WTC11 (cell line): ENCODE data around the gene ZNF584. TPM values are rescaled to one million over a fixed set of nuclear protein-coding genes. Genes with fewer than 3 reads are reported as not detected.

Experiments used
- ATAC-seq: fragments of 200-7000 bp; cut with Tn5 transposase; 2 replicates; pipeline ENCODE4 v1.10.0; 2021; ENCODE audit warnings: mild to moderate bottlenecking, moderate library complexity
- CTCF ChIA-PET: fragments of 300-600 bp; sonication (Branson Sonifier 250); formaldehyde crosslinking; loops from one replicate; lab custom pipeline; 2021; ENCODE audit warnings: antibody characterized with exemption; lab: Charles Lee
- POLR2A ChIA-PET: fragments of 350-600 bp; sonication (Branson Sonifier 250); formaldehyde crosslinking; loops from one replicate; lab custom pipeline; 2021; ENCODE audit warnings: antibody characterized with exemption; lab: Charles Lee
- DNase-seq: peaks from one replicate; pipeline ENCODE4 v3.0.0; 2021; ENCODE audit warnings: low spot score
- H3K27ac Mint-ChIP-seq: 2 replicates; pipeline ENCODE4 v1.8.0; 2021; ENCODE audit warnings: mixed read lengths
- H3K27me3 Mint-ChIP-seq: 2 replicates; pipeline ENCODE4 v1.8.0; 2021; ENCODE audit warnings: low read depth, mild to moderate bottlenecking, moderate library complexity, mixed read lengths
- H3K36me3 Mint-ChIP-seq: 2 replicates; pipeline ENCODE4 v1.8.0; 2021; ENCODE audit warnings: mixed read lengths
- H3K4me1 Mint-ChIP-seq: 2 replicates; pipeline ENCODE4 v1.8.0; 2022; ENCODE audit warnings: mixed read lengths
- H3K4me3 Mint-ChIP-seq: 2 replicates; pipeline ENCODE4 v1.8.0; 2021; ENCODE audit warnings: mild to moderate bottlenecking, moderate library complexity, mixed read lengths
- H3K9me3 Mint-ChIP-seq: 2 replicates; pipeline ENCODE4 v1.8.0; 2021; ENCODE audit warnings: mixed read lengths
- ARID4B ChIP-seq: sonication (generic); formaldehyde crosslinking; IDR thresholded peaks from 2 replicates; pipeline ENCODE4 v1.8.0; 2023; ENCODE audit warnings: missing genetic modification reagents, mild to moderate bottlenecking, borderline replicate concordance
- E2F1 ChIP-seq: sonication (generic); formaldehyde crosslinking; IDR thresholded peaks from 2 replicates; pipeline ENCODE4 v1.8.0; 2022; ENCODE audit warnings: mild to moderate bottlenecking, missing genetic modification reagents
- E2F5 ChIP-seq: sonication (generic); formaldehyde crosslinking; IDR thresholded peaks from 2 replicates; pipeline ENCODE4 v1.8.1; 2022; ENCODE audit warnings: mild to moderate bottlenecking, moderate library complexity, missing genetic modification reagents
- FOXJ3 ChIP-seq: sonication (generic); formaldehyde crosslinking; IDR thresholded peaks from 2 replicates; pipeline ENCODE4 v1.9.0; 2021; ENCODE audit warnings: missing genetic modification reagents, mild to moderate bottlenecking, borderline replicate concordance
- HMGA2 ChIP-seq: fragments of 250-450 bp; sonication (Bioruptor Pico); IDR thresholded peaks from 2 replicates; pipeline ENCODE4 v1.4.0; 2021; ENCODE audit warnings: mild to moderate bottlenecking, moderate library complexity
- IRF1 ChIP-seq: sonication (generic); formaldehyde crosslinking; IDR thresholded peaks from 2 replicates; pipeline ENCODE4 v1.8.0; 2023; ENCODE audit warnings: missing genetic modification reagents
- MYBL2 ChIP-seq: sonication (generic); formaldehyde crosslinking; IDR thresholded peaks from 2 replicates; pipeline ENCODE4 v1.8.1; 2023; ENCODE audit warnings: mild to moderate bottlenecking, moderate library complexity, missing genetic modification reagents
- NFE2L1 ChIP-seq: sonication (generic); formaldehyde crosslinking; IDR thresholded peaks from 2 replicates; pipeline ENCODE4 v1.8.1; 2023; ENCODE audit warnings: missing genetic modification reagents
- NR3C1 ChIP-seq: sonication (generic); formaldehyde crosslinking; conservative IDR thresholded peaks from 2 replicates; pipeline ENCODE4 v1.8.1; 2023; ENCODE audit warnings: low read depth, mild to moderate bottlenecking, missing genetic modification reagents
- PREB ChIP-seq: sonication (generic); formaldehyde crosslinking; IDR thresholded peaks from 2 replicates; pipeline ENCODE4 v1.8.1; 2022; ENCODE audit warnings: mild to moderate bottlenecking, missing genetic modification reagents, moderate library complexity, borderline replicate concordance
- PRRX2 ChIP-seq: fragments of 250-450 bp; sonication (Bioruptor Pico); IDR thresholded peaks from 2 replicates; pipeline ENCODE4 v1.8.0; 2021; ENCODE audit warnings: mild to moderate bottlenecking
- SMAD4 ChIP-seq: sonication (generic); formaldehyde crosslinking; IDR thresholded peaks from 2 replicates; pipeline ENCODE4 v1.8.0; 2022; ENCODE audit warnings: mild to moderate bottlenecking, missing genetic modification reagents
- SP1 ChIP-seq: sonication (generic); formaldehyde crosslinking; conservative IDR thresholded peaks from 2 replicates; pipeline ENCODE4 v1.8.1; 2022; ENCODE audit warnings: missing genetic modification reagents
- TEAD1 ChIP-seq: sonication (generic); formaldehyde crosslinking; IDR thresholded peaks from 2 replicates; pipeline ENCODE4 v1.8.0; 2022; ENCODE audit warnings: mild to moderate bottlenecking, missing genetic modification reagents
- ZBTB43 ChIP-seq: sonication (generic); formaldehyde crosslinking; IDR thresholded peaks from 2 replicates; pipeline ENCODE4 v1.8.1; 2023; ENCODE audit warnings: mild to moderate bottlenecking, missing genetic modification reagents
- ZMAT4 ChIP-seq: fragments of 250-450 bp; sonication (Bioruptor Pico); IDR thresholded peaks from 2 replicates; pipeline ENCODE4 v1.9.0; 2021; ENCODE audit warnings: mild to moderate bottlenecking
- ZNF219 ChIP-seq: sonication (generic); formaldehyde crosslinking; IDR thresholded peaks from 2 replicates; pipeline ENCODE4 v1.8.0; 2023; ENCODE audit warnings: missing genetic modification reagents, mild to moderate bottlenecking, borderline replicate concordance
- ZNF232 ChIP-seq: sonication (generic); formaldehyde crosslinking; IDR thresholded peaks from 2 replicates; pipeline ENCODE4 v1.8.0; 2022; ENCODE audit warnings: mild to moderate bottlenecking, missing genetic modification reagents
- ZNF281 ChIP-seq: sonication (generic); formaldehyde crosslinking; IDR thresholded peaks from 2 replicates; pipeline ENCODE4 v1.8.0; 2023; ENCODE audit warnings: mild to moderate bottlenecking, missing genetic modification reagents
- total RNA-seq: library from RNA; stranded (reverse); gene quantifications from 3 replicates; pipeline ENCODE4 v1.2.3, GENCODE V29; 2021

The ZNF584 gene
- total RNA-seq, 1 experiment from 2014 or later, result 6.8 TPM

GRCh38 chr19:58399903-58400302, 8.5 kb upstream of the ZNF584 start (continued):
- TF ChIP-seq SMAD4 (no peak), NFE2L1 (CRISPR knock-in tag) (no peak), HMGA2 (no peak), ZNF281 (no peak), ZNF219 (CRISPR knock-in tag) (no peak), FOXJ3 (CRISPR knock-in tag) (no peak), E2F1 (CRISPR knock-in tag) (no peak), PREB (no peak), NR3C1 (no peak), ZNF232 (CRISPR knock-in tag) (no peak), MYBL2 (CRISPR knock-in tag) (no peak)

GRCh38 chr19:58400316-58400915, 8.0 kb upstream of the ZNF584 start:
- H3K36me3 Mint-ChIP-seq, result peaks cover 4% of the 10 kb centered on the region; the same call in 1 of the 2 replicates
- POLR2A ChIA-PET, result no interaction called here
- H3K4me3 Mint-ChIP-seq, result peak overlapping the region; percentile 83
- H3K27me3 Mint-ChIP-seq, result peaks cover 36% of the 10 kb centered on the region
- peaks cover 12% of the 10 kb centered on the region for H3K4me1 Mint-ChIP-seq
- ATAC-seq (no peak), DNase-seq (no peak)
- CTCF ChIA-PET, result interaction anchor here (1.0 kb wide), 1 partner anchor 119 kb away, joined by 3 read pairs; no protein-coding TSS in a partner anchor
- no peak overlapping the region for H3K27ac Mint-ChIP-seq
- H3K9me3 Mint-ChIP-seq, result no peaks in the 10 kb centered on the region
- TF ChIP-seq E2F5 (CRISPR knock-in tag) (no peak), IRF1 (CRISPR knock-in tag) (no peak), TEAD1 (CRISPR knock-in tag) (0 out of 2 replicates have a peak, but pooled peaks have one; percentile 1)

- Mint-ChIP-seq H3K36me3 (peaks cover 4% of the 10 kb centered on the region; the same call in 1 of the 2 replicates), H3K27ac (peak overlapping the region; percentile 53; the same call in 1 of the 2 replicates), H3K9me3 (no peaks in the 10 kb centered on the region), H3K27me3 (peaks cover 33% of the 10 kb centered on the region), H3K4me3 (peak overlapping the region; percentile 83), H3K4me1 (peaks cover 9% of the 10 kb centered on the region)
- ChIA-PET POLR2A (no interaction called here), CTCF (no interaction called here)
- ATAC-seq, result peak; percentile 95
- peak; percentile 99 for DNase-seq
- no peak for TF ChIP-seq PRRX2 (CRISPR knock-in tag)
- no peak for TF ChIP-seq ZMAT4
- TF ChIP-seq ZBTB43 (CRISPR knock-in tag), result no peak
- peak; percentile 41; the same call in 1 of the 2 replicates for TF ChIP-seq ARID4B (CRISPR knock-in tag)
- peak; percentile 89 for TF ChIP-seq SP1 (CRISPR knock-in tag)
Observed at GRCh38 chr19:58400916-58401839, 7.3 kb upstream of the ZNF584 start.
